SH-SY5Y (cell line): ENCODE data around the gene HDGFL2.

ENCODE experiments used
- GATA2 ChIP-seq: IDR thresholded peaks from 2 replicates; pipeline ENCODE4 v1.6.1; 2011; ENCODE audit warnings: mild to moderate bottlenecking, low read depth, low read length
- GATA3 ChIP-seq: IDR thresholded peaks from 2 replicates; pipeline ENCODE4 v1.6.1; 2011; ENCODE audit warnings: low read depth, mild to moderate bottlenecking, low read length, moderate library complexity

GRCh38 chr19:4472174-4472974 is at the start of gene HDGFL2:
- TF ChIP-seq GATA2 (no peak), GATA3 (no peak)
